ENCODE results near the gene KATNB1. TPM values are rescaled to one million over a fixed set of nuclear protein-coding genes. Genes with fewer than 3 reads are reported as not detected.
"Not testable (repeated sequence)": the region's sequence is repeated elsewhere in the genome, so short reads cannot be mapped to it uniquely, and the experiment has no call there.

The KATNB1 gene
- polyA plus RNA-seq, 1 donor, result 16.2 TPM

- Histone ChIP-seq H3K36me3 (ENCODE audit: control insufficient read depth, insufficient read depth, low read length) (peaks cover 37% of the 10 kb centered on the region), H3K4me1 (ENCODE audit: control insufficient read depth, insufficient read depth, low read length) (peaks cover 43% of the 10 kb centered on the region), H3K27ac (ENCODE audit: low read length) (no peak overlapping the region), H3K4me3 (ENCODE audit: low read length) (no peak overlapping the region), H3K9me3 (ENCODE audit: control insufficient read depth, low read depth, low read length) (no peaks in the 10 kb centered on the region), H3K27me3 (ENCODE audit: control insufficient read depth, insufficient read depth, low read length) (no peaks in the 10 kb centered on the region)
- DNase-seq, result peak in 1 of 2 donors; percentile 55
- WGBS (ENCODE audit: insufficient coverage, low lambda C conversion rate), result no CpG with 5 or more reads among the region's 9 CpGs
Measured at GRCh38 chr16:57795431-57795878, 59.9 kb downstream of the KATNB1 start.

- Histone ChIP-seq H3K36me3 (ENCODE audit: control insufficient read depth, insufficient read depth, low read length) (peaks cover 33% of the 10 kb centered on the region), H3K27ac (ENCODE audit: low read length) (peak overlapping the region; percentile 93), H3K4me1 (ENCODE audit: control insufficient read depth, insufficient read depth, low read length) (peaks cover 49% of the 10 kb centered on the region)
- not testable (repeated sequence) for DNase-seq; H3K4me3 ChIP-seq (ENCODE audit: low read length); H3K27me3 ChIP-seq (ENCODE audit: control insufficient read depth, insufficient read depth, low read length); H3K9me3 ChIP-seq (ENCODE audit: control insufficient read depth, low read depth, low read length)
- WGBS (ENCODE audit: insufficient coverage, low lambda C conversion rate), result no CpG with 5 or more reads among the region's 5 CpGs
Measured at GRCh38 chr16:57796014-57796413, 60.4 kb downstream of the KATNB1 start.

- no CpG with 5 or more reads among the region's 13 CpGs for WGBS (ENCODE audit: insufficient coverage, low lambda C conversion rate)
- peak overlapping the region; percentile 93 for H3K27ac ChIP-seq (ENCODE audit: low read length)
- peak overlapping the region; percentile 44 for H3K4me3 ChIP-seq (ENCODE audit: low read length)
- H3K36me3 ChIP-seq (ENCODE audit: control insufficient read depth, insufficient read depth, low read length), result peaks cover 24% of the 10 kb centered on the region
- no peaks in the 10 kb centered on the region for H3K9me3 ChIP-seq (ENCODE audit: control insufficient read depth, low read depth, low read length)
- H3K27me3 ChIP-seq (ENCODE audit: control insufficient read depth, insufficient read depth, low read length), result no peaks in the 10 kb centered on the region
- H3K4me1 ChIP-seq (ENCODE audit: control insufficient read depth, insufficient read depth, low read length), result peaks cover 56% of the 10 kb centered on the region
- no peak for DNase-seq
Measured at GRCh38 chr16:57797216-57797525, 61.6 kb downstream of the KATNB1 start.

- Histone ChIP-seq H3K27me3 (ENCODE audit: control insufficient read depth, insufficient read depth, low read length) (no peaks in the 10 kb centered on the region), H3K27ac (ENCODE audit: low read length) (peak overlapping the region; percentile 93), H3K4me3 (ENCODE audit: low read length) (peak overlapping the region; percentile 44), H3K4me1 (ENCODE audit: control insufficient read depth, insufficient read depth, low read length) (peaks cover 58% of the 10 kb centered on the region), H3K9me3 (ENCODE audit: control insufficient read depth, low read depth, low read length) (no peaks in the 10 kb centered on the region), H3K36me3 (ENCODE audit: control insufficient read depth, insufficient read depth, low read length) (peaks cover 19% of the 10 kb centered on the region)
- WGBS (ENCODE audit: insufficient coverage, low lambda C conversion rate), result no CpG with 5 or more reads among the region's 42 CpGs
- peak; percentile 75 to 88 for DNase-seq
Measured at GRCh38 chr16:57797526-57798266, 62.1 kb downstream of the KATNB1 start.

- H3K4me1 ChIP-seq (ENCODE audit: control insufficient read depth, insufficient read depth, low read length), result peaks cover 64% of the 10 kb centered on the region
Measured at GRCh38 chr16:57798267-57798810, 62.8 kb downstream of the KATNB1 start.

GRCh38 chr16:57798953-57799599, 63.5 kb downstream of the KATNB1 start:
- WGBS (ENCODE audit: insufficient coverage, low lambda C conversion rate), result no CpG with 5 or more reads among the region's 6 CpGs
- no peak for DNase-seq
- peaks cover 70% of the 10 kb centered on the region for H3K4me1 ChIP-seq (ENCODE audit: control insufficient read depth, insufficient read depth, low read length)
- peak overlapping the region; percentile 93 for H3K27ac ChIP-seq (ENCODE audit: low read length)
- H3K4me3 ChIP-seq (ENCODE audit: low read length), result peak overlapping the region; percentile 44
- H3K36me3 ChIP-seq (ENCODE audit: control insufficient read depth, insufficient read depth, low read length), result peaks cover 15% of the 10 kb centered on the region
- no peaks in the 10 kb centered on the region for H3K27me3 ChIP-seq (ENCODE audit: control insufficient read depth, insufficient read depth, low read length)
- H3K9me3 ChIP-seq (ENCODE audit: control insufficient read depth, low read depth, low read length), result no peaks in the 10 kb centered on the region

More at GRCh38 chr16:57798267-57798810, 62.8 kb downstream of the KATNB1 start:
- Histone ChIP-seq H3K4me3 (ENCODE audit: low read length) (peak overlapping the region; percentile 44), H3K36me3 (ENCODE audit: control insufficient read depth, insufficient read depth, low read length) (peaks cover 19% of the 10 kb centered on the region), H3K27me3 (ENCODE audit: control insufficient read depth, insufficient read depth, low read length) (no peaks in the 10 kb centered on the region), H3K9me3 (ENCODE audit: control insufficient read depth, low read depth, low read length) (no peaks in the 10 kb centered on the region), H3K27ac (ENCODE audit: low read length) (peak overlapping the region; percentile 93)
- WGBS (ENCODE audit: insufficient coverage, low lambda C conversion rate), result no CpG with 5 or more reads among the region's 16 CpGs
- no peak for DNase-seq

GRCh38 chr16:57799600-57800199, 64.1 kb downstream of the KATNB1 start:
- Histone ChIP-seq H3K27ac (ENCODE audit: low read length) (peak overlapping the region; percentile 76), H3K4me3 (ENCODE audit: low read length) (peak overlapping the region; percentile 66), H3K27me3 (ENCODE audit: control insufficient read depth, insufficient read depth, low read length) (no peaks in the 10 kb centered on the region), H3K4me1 (ENCODE audit: control insufficient read depth, insufficient read depth, low read length) (peaks cover 70% of the 10 kb centered on the region), H3K9me3 (ENCODE audit: control insufficient read depth, low read depth, low read length) (no peaks in the 10 kb centered on the region), H3K36me3 (ENCODE audit: control insufficient read depth, insufficient read depth, low read length) (peaks cover 13% of the 10 kb centered on the region)
- 17% methylated on average over 1 of the region's 5 CpGs for WGBS (ENCODE audit: insufficient coverage, low lambda C conversion rate)
- DNase-seq, result peak in 1 of 2 donors; percentile 56

- peaks cover 69% of the 10 kb centered on the region for H3K4me1 ChIP-seq (ENCODE audit: control insufficient read depth, insufficient read depth, low read length)
- peak in 1 of 2 donors; percentile 55 for DNase-seq
- peak overlapping the region; percentile 76 for H3K27ac ChIP-seq (ENCODE audit: low read length)
- WGBS (ENCODE audit: insufficient coverage, low lambda C conversion rate), result 45% methylated on average over 2 of the region's 12 CpGs
- peak overlapping the region; percentile 66 for H3K4me3 ChIP-seq (ENCODE audit: low read length)
- H3K36me3 ChIP-seq (ENCODE audit: control insufficient read depth, insufficient read depth, low read length), result peaks cover 10% of the 10 kb centered on the region
- H3K9me3 ChIP-seq (ENCODE audit: control insufficient read depth, low read depth, low read length), result no peaks in the 10 kb centered on the region
- H3K27me3 ChIP-seq (ENCODE audit: control insufficient read depth, insufficient read depth, low read length), result no peaks in the 10 kb centered on the region
Measured at GRCh38 chr16:57800200-57801097, 64.9 kb downstream of the KATNB1 start.

GRCh38 chr16:57801098-57801808, 65.7 kb downstream of the KATNB1 start:
- peak overlapping the region; percentile 76 for H3K27ac ChIP-seq (ENCODE audit: low read length)
- peaks cover 6% of the 10 kb centered on the region for H3K36me3 ChIP-seq (ENCODE audit: control insufficient read depth, insufficient read depth, low read length)
- WGBS (ENCODE audit: insufficient coverage, low lambda C conversion rate), result no CpG with 5 or more reads among the region's 5 CpGs
- peak overlapping the region; percentile 66 for H3K4me3 ChIP-seq (ENCODE audit: low read length)
- peaks cover 64% of the 10 kb centered on the region for H3K4me1 ChIP-seq (ENCODE audit: control insufficient read depth, insufficient read depth, low read length)
- peak; percentile 54 to 72 for DNase-seq
- H3K9me3 ChIP-seq (ENCODE audit: control insufficient read depth, low read depth, low read length), result no peaks in the 10 kb centered on the region
- no peaks in the 10 kb centered on the region for H3K27me3 ChIP-seq (ENCODE audit: control insufficient read depth, insufficient read depth, low read length)
